ENCODE data around the gene SSPN.

The SSPN gene

GRCh38 chr12:26185532-26186320 lies 9.6 kb upstream of the SSPN start:
- no peak overlapping the region for H3K4me3 ChIP-seq (ENCODE audit: insufficient read depth, low read depth, low read length)
- 87 to 90% methylated on average over 6 to 7 of the region's 7 CpGs for WGBS, 2 experiments
- H3K27me3 ChIP-seq (ENCODE audit: control insufficient read depth, insufficient read depth, low read length, poor library complexity, severe bottlenecking) = no peaks in the 10 kb centered on the region

GRCh38 chr12:26187014-26187798 lies 8.2 kb upstream of the SSPN start:
- H3K4me1 ChIP-seq (ENCODE audit: control insufficient read depth, insufficient read depth, low read length) = no peaks in the 10 kb centered on the region
- WGBS, 2 experiments = 62 to 64% methylated on average over 8 of the region's 8 CpGs
- H3K9me3 ChIP-seq (ENCODE audit: control insufficient read depth, low read length) = no peaks in the 10 kb centered on the region
- no peaks in the 10 kb centered on the region for H3K27me3 ChIP-seq (ENCODE audit: control insufficient read depth, insufficient read depth, low read length, poor library complexity, severe bottlenecking)
- H3K36me3 ChIP-seq (ENCODE audit: control insufficient read depth, insufficient read depth, low read length) = no peaks in the 10 kb centered on the region
- H3K27ac ChIP-seq (ENCODE audit: insufficient read depth, low read depth, low read length, poor library complexity, severe bottlenecking) = no peak overlapping the region
- no peak overlapping the region for H3K4me3 ChIP-seq (ENCODE audit: insufficient read depth, low read depth, low read length)

More at GRCh38 chr12:26185532-26186320, 9.6 kb upstream of the SSPN start:
- no peaks in the 10 kb centered on the region for H3K9me3 ChIP-seq (ENCODE audit: control insufficient read depth, low read length)
- H3K4me1 ChIP-seq (ENCODE audit: control insufficient read depth, insufficient read depth, low read length) = no peaks in the 10 kb centered on the region
- no peak overlapping the region for H3K27ac ChIP-seq (ENCODE audit: insufficient read depth, low read depth, low read length, poor library complexity, severe bottlenecking)
- H3K36me3 ChIP-seq (ENCODE audit: control insufficient read depth, insufficient read depth, low read length) = no peaks in the 10 kb centered on the region

- H3K27ac ChIP-seq (ENCODE audit: insufficient read depth, low read depth, low read length, poor library complexity, severe bottlenecking) = no peak overlapping the region
- H3K9me3 ChIP-seq (ENCODE audit: control insufficient read depth, low read length) = no peaks in the 10 kb centered on the region
- no peaks in the 10 kb centered on the region for H3K36me3 ChIP-seq (ENCODE audit: control insufficient read depth, insufficient read depth, low read length)
- 70 to 79% methylated on average over 1 of the region's 1 CpG for WGBS, 2 experiments
- H3K27me3 ChIP-seq (ENCODE audit: control insufficient read depth, insufficient read depth, low read length, poor library complexity, severe bottlenecking) = no peaks in the 10 kb centered on the region
- no peaks in the 10 kb centered on the region for H3K4me1 ChIP-seq (ENCODE audit: control insufficient read depth, insufficient read depth, low read length)
- H3K4me3 ChIP-seq (ENCODE audit: insufficient read depth, low read depth, low read length) = no peak overlapping the region
These were observed 7.2 kb upstream of the SSPN start for GRCh38 chr12:26188127-26188526.

GRCh38 chr12:26188641-26189040 lies 6.7 kb upstream of the SSPN start:
- H3K36me3 ChIP-seq (ENCODE audit: control insufficient read depth, insufficient read depth, low read length) = no peaks in the 10 kb centered on the region
- H3K4me3 ChIP-seq (ENCODE audit: insufficient read depth, low read depth, low read length) = no peak overlapping the region
- no peak overlapping the region for H3K27ac ChIP-seq (ENCODE audit: insufficient read depth, low read depth, low read length, poor library complexity, severe bottlenecking)
- no peaks in the 10 kb centered on the region for H3K27me3 ChIP-seq (ENCODE audit: control insufficient read depth, insufficient read depth, low read length, poor library complexity, severe bottlenecking)
- 92 to 100% methylated on average over 1 to 2 of the region's 2 CpGs for WGBS, 2 experiments
- H3K4me1 ChIP-seq (ENCODE audit: control insufficient read depth, insufficient read depth, low read length) = no peaks in the 10 kb centered on the region
- H3K9me3 ChIP-seq (ENCODE audit: control insufficient read depth, low read length) = no peaks in the 10 kb centered on the region

DNA sequence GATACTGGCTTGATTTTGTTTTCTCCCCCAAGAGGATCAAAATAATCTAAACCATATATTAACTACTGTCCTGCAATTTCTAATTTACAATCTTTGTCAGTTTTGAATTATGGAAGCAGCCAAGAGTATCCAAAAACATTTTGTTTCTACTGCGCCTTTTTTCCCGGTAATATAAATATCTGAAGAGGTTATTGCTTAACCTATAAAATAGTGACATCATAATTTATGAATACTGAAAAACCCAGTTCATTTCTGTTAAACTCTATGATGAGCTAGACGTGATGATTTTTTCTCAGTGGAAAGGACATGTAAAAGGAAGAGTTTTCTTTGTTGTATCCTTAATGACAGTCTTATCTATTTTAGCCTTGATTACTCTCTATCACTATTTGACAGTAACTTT lies 3.2 kb upstream of the SSPN start:
- Histone ChIP-seq H3K27me3 (ENCODE audit: control insufficient read depth, insufficient read depth, low read length, poor library complexity, severe bottlenecking) (peaks cover 35% of the 10 kb centered on the region), H3K4me1 (ENCODE audit: control insufficient read depth, insufficient read depth, low read length) (no peaks in the 10 kb centered on the region), H3K9me3 (ENCODE audit: control insufficient read depth, low read length) (no peaks in the 10 kb centered on the region), H3K27ac (ENCODE audit: insufficient read depth, low read depth, low read length, poor library complexity, severe bottlenecking) (no peak overlapping the region), H3K36me3 (ENCODE audit: control insufficient read depth, insufficient read depth, low read length) (no peaks in the 10 kb centered on the region), H3K4me3 (ENCODE audit: insufficient read depth, low read depth, low read length) (no peak overlapping the region)
- WGBS, 2 experiments = 90 to 100% methylated on average over 1 of the region's 3 CpGs

DNA sequence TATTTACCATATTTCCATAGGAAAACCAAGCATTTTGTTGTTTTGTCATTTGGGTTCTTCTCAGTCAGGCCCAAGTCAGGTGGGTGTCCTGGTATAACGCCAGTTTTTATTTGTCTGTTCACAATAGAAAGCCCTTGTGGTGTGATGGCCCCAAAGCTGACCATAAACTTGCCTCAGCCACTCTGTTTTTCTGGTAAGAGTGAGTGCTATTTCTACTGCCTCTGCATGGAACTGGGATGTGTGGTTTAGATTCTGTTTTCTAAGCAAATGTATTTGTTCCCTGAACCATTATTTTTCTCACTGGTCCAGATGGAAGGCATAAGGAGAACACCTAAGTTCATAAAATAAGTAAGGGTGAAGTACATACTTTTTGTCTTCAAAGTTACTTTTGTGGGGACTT lies 1.8 kb upstream of the SSPN start:
- H3K9me3 ChIP-seq (ENCODE audit: control insufficient read depth, low read length) = no peaks in the 10 kb centered on the region
- H3K27ac ChIP-seq (ENCODE audit: insufficient read depth, low read depth, low read length, poor library complexity, severe bottlenecking) = no peak overlapping the region
- no peaks in the 10 kb centered on the region for H3K4me1 ChIP-seq (ENCODE audit: control insufficient read depth, insufficient read depth, low read length)
- no peaks in the 10 kb centered on the region for H3K36me3 ChIP-seq (ENCODE audit: control insufficient read depth, insufficient read depth, low read length)
- 80 to 88% methylated on average over 1 of the region's 1 CpG for WGBS, 2 experiments
- peaks cover 44% of the 10 kb centered on the region for H3K27me3 ChIP-seq (ENCODE audit: control insufficient read depth, insufficient read depth, low read length, poor library complexity, severe bottlenecking)
- H3K4me3 ChIP-seq (ENCODE audit: insufficient read depth, low read depth, low read length) = no peak overlapping the region

DNA sequence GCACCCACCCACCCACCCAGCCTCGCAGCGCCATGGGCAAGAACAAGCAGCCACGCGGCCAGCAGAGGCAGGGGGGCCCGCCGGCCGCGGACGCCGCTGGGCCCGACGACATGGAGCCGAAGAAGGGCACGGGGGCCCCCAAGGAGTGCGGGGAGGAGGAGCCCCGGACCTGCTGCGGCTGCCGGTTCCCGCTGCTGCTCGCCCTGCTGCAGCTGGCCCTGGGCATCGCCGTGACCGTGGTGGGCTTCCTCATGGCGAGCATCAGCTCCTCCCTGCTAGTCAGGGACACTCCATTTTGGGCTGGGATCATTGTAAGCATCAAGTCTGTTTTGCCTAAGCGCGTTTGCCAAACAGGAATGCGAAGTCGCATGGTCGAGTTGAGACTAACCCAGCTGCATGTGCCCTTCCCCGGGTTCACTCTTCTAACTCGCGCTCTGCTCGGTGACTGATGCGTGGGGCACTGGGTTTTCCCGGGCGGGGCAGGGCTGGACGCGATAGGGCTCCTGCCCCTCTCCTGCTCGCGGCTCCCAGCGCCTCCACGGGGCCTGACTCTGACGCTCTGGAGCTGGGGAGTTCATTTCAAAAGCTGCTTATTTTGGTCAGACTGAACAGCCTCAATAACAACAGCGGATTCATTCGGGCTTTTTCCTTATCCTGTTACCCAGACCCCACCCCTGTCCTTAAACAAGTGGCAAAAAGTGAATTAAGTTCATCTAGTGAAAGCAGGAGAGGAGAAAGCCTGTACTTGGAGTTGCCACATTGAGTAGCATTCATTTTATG lies 458 bp downstream of the SSPN start:
- Histone ChIP-seq H3K4me1 (ENCODE audit: control insufficient read depth, insufficient read depth, low read length) (no peaks in the 10 kb centered on the region), H3K4me3 (ENCODE audit: insufficient read depth, low read depth, low read length) (peak overlapping the region; percentile 42), H3K36me3 (ENCODE audit: control insufficient read depth, insufficient read depth, low read length) (no peaks in the 10 kb centered on the region), H3K27ac (ENCODE audit: insufficient read depth, low read depth, low read length, poor library complexity, severe bottlenecking) (no peak overlapping the region), H3K27me3 (ENCODE audit: control insufficient read depth, insufficient read depth, low read length, poor library complexity, severe bottlenecking) (peaks cover 47% of the 10 kb centered on the region), H3K9me3 (ENCODE audit: control insufficient read depth, low read length) (no peaks in the 10 kb centered on the region)
- WGBS, 2 experiments = 1% methylated on average over 43 to 45 of the region's 45 CpGs

DNA sequence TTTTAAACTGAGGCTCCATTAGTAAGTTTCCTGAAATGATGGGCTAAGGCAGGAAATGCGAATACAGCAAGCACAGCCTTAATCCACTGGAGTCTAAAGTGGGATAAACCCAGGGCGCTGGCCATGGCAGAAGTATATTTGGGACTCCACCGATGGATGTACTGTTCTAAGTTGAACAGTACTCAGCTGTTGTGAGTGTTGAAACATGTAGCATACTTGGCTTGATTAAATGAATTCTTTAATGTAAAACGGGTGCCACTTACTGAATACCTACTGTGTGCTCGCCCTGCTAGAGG lies 996 bp downstream of the SSPN start:
- H3K9me3 ChIP-seq (ENCODE audit: control insufficient read depth, low read length) = no peaks in the 10 kb centered on the region
- no peaks in the 10 kb centered on the region for H3K36me3 ChIP-seq (ENCODE audit: control insufficient read depth, insufficient read depth, low read length)
- peaks cover 47% of the 10 kb centered on the region for H3K27me3 ChIP-seq (ENCODE audit: control insufficient read depth, insufficient read depth, low read length, poor library complexity, severe bottlenecking)
- 84 to 88% methylated on average over 5 of the region's 5 CpGs for WGBS, 2 experiments
- H3K4me3 ChIP-seq (ENCODE audit: insufficient read depth, low read depth, low read length) = no peak overlapping the region
- no peaks in the 10 kb centered on the region for H3K4me1 ChIP-seq (ENCODE audit: control insufficient read depth, insufficient read depth, low read length)
- no peak overlapping the region for H3K27ac ChIP-seq (ENCODE audit: insufficient read depth, low read depth, low read length, poor library complexity, severe bottlenecking)

- H3K36me3 ChIP-seq (ENCODE audit: control insufficient read depth, insufficient read depth, low read length) = no peaks in the 10 kb centered on the region
- H3K27me3 ChIP-seq (ENCODE audit: control insufficient read depth, insufficient read depth, low read length, poor library complexity, severe bottlenecking) = peaks cover 47% of the 10 kb centered on the region
- no peak overlapping the region for H3K27ac ChIP-seq (ENCODE audit: insufficient read depth, low read depth, low read length, poor library complexity, severe bottlenecking)
- 88 to 94% methylated on average over 3 of the region's 3 CpGs for WGBS, 2 experiments
- H3K4me3 ChIP-seq (ENCODE audit: insufficient read depth, low read depth, low read length) = no peak overlapping the region
- H3K4me1 ChIP-seq (ENCODE audit: control insufficient read depth, insufficient read depth, low read length) = no peaks in the 10 kb centered on the region
- H3K9me3 ChIP-seq (ENCODE audit: control insufficient read depth, low read length) = no peaks in the 10 kb centered on the region
These were observed 2.5 kb downstream of the SSPN start for GRCh38 chr12:26197832-26198231.

DNA sequence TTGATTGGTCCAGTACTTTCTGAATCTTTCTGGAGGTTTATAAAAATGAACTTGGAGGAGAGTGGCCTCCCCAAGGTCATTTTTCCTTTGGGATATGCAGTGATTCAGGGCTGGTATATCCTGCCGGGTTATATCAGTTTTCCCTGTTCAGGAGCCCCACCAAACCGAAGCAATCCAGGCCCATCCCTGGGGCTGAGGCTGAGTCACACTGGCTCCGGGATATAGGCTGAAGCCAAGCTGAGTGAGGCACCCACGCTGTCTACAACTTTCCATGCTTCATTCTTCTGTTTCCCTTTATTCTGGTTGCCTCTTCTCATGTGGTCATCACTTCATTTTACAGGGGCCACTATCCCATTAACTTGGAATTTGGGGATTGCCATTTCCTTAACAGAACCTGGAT lies 3.4 kb downstream of the SSPN start:
- Histone ChIP-seq H3K4me3 (ENCODE audit: insufficient read depth, low read depth, low read length) (no peak overlapping the region), H3K4me1 (ENCODE audit: control insufficient read depth, insufficient read depth, low read length) (no peaks in the 10 kb centered on the region), H3K27me3 (ENCODE audit: control insufficient read depth, insufficient read depth, low read length, poor library complexity, severe bottlenecking) (peaks cover 46% of the 10 kb centered on the region), H3K9me3 (ENCODE audit: control insufficient read depth, low read length) (no peaks in the 10 kb centered on the region), H3K27ac (ENCODE audit: insufficient read depth, low read depth, low read length, poor library complexity, severe bottlenecking) (no peak overlapping the region), H3K36me3 (ENCODE audit: control insufficient read depth, insufficient read depth, low read length) (no peaks in the 10 kb centered on the region)
- 72 to 87% methylated on average over 4 of the region's 4 CpGs for WGBS, 2 experiments

Measured in ectodermal cell (in vitro differentiated cells).